SK-N-MC (cell line): ENCODE data around the gene FAM72D.
"Not testable (repeated sequence)": the region's sequence is repeated elsewhere in the genome, so short reads cannot be mapped to it uniquely, and the experiment has no call there.

Experiments
- EZH2 ChIP-seq: fragments of 200-600 bp; sonication (generic); IDR thresholded peaks from one replicate; pipeline ENCODE4 v1.6.1; 2017; ENCODE audit warnings: antibody characterized with exemption
- FOXP2 ChIP-seq: optimal IDR thresholded peaks from 2 replicates; pipeline ENCODE3; 2011; ENCODE audit warnings: mild to moderate bottlenecking, moderate library complexity; ENCODE audit not compliant: insufficient read depth; ENCODE audit errors: extremely low read length, control extremely low read depth
- POLR2AphosphoS5 ChIP-seq: IDR thresholded peaks from 2 replicates; pipeline ENCODE4 v1.6.1; 2012; ENCODE audit warnings: mild to moderate bottlenecking, low read depth, low read length, borderline replicate concordance

GRCh38 chr1:145157715-145158114, 61.9 kb downstream of the FAM72D start:
- TF ChIP-seq EZH2, FOXP2, POLR2AphosphoS5: not testable (repeated sequence)
